HepG2 (cell line): ENCODE measurements around the gene INO80. TPM values are rescaled to one million over a fixed set of nuclear protein-coding genes. Genes with fewer than 3 reads are reported as not detected.

Experiments
- BORCS8-MEF2B ChIP-seq: sonication (generic); formaldehyde crosslinking; IDR thresholded peaks from 2 replicates; pipeline ENCODE4 v1.8.0; 2022; ENCODE audit warnings: mild to moderate bottlenecking, missing genetic modification reagents
- CEBPB ChIP-seq: IDR thresholded peaks from 2 replicates; pipeline ENCODE4 v1.6.1; 2011; ENCODE audit warnings: low read depth, low read length, improper control_type of control experiment, borderline replicate concordance
- ELF4 ChIP-seq: sonication (generic); formaldehyde crosslinking; IDR thresholded peaks from 2 replicates; pipeline ENCODE4 v1.5.0; 2020; ENCODE audit warnings: missing genetic modification reagents, mild to moderate bottlenecking, moderate library complexity, borderline replicate concordance
- HIC2 ChIP-seq: sonication (generic); formaldehyde crosslinking; IDR thresholded peaks from 2 replicates; pipeline ENCODE4 v1.9.0; 2022; ENCODE audit warnings: low read depth, missing genetic modification reagents
- HNF4G ChIP-seq, 2 experiments: sonication (generic) in 1 of 2; formaldehyde crosslinking in 1 of 2; IDR thresholded peaks; 2 replicates each; pipeline versions ENCODE4 v1.4.0 to v1.6.1; 2011 to 2020; ENCODE audit warnings: borderline replicate concordance in 2 of 2, low read depth in 2 of 2, mild to moderate bottlenecking in 2 of 2, low read length in 1 of 2, missing genetic modification reagents in 1 of 2, moderate library complexity in 1 of 2
- LBX2 ChIP-seq: sonication (generic); formaldehyde crosslinking; IDR thresholded peaks from 2 replicates; pipeline ENCODE4 v1.5.0; 2020; ENCODE audit warnings: missing genetic modification reagents, mild to moderate bottlenecking, borderline replicate concordance
- MAF1 ChIP-seq: sonication (generic); formaldehyde crosslinking; IDR thresholded peaks from 2 replicates; pipeline ENCODE4 v1.5.0; 2020; ENCODE audit warnings: missing genetic modification reagents, borderline replicate concordance
- NR2F6 ChIP-seq, 2 experiments: IDR thresholded peaks; 2 replicates each; pipeline ENCODE4 v1.6.1; 2016; ENCODE audit warnings: antibody characterized with exemption in 1 of 2, mild to moderate bottlenecking in 1 of 2
- PITX1 ChIP-seq: sonication (generic); formaldehyde crosslinking; IDR thresholded peaks from 2 replicates; pipeline ENCODE4 v1.5.1; 2020; ENCODE audit warnings: mild to moderate bottlenecking, missing genetic modification reagents
- ZNF318 ChIP-seq: sonication (generic); formaldehyde crosslinking; IDR thresholded peaks from 2 replicates; pipeline ENCODE4 v1.4.0; 2020; ENCODE audit warnings: mild to moderate bottlenecking, missing genetic modification reagents
- polyA plus RNA-seq, 8 experiments: library from polyadenylated mRNA; depleted of rRNA in 3 of 8; stranded (reverse) in 7 of 8; unstranded in 1 of 8; fragments of >200 nt; fragmentation: Illumina TruSeq in 4 of 8; extraction: Trizol in 4 of 8; gene quantifications; 2 replicates each; pipeline versions ENCODE4 v1.2.1 to v1.2.3, GENCODE V29; 2011 to 2016; ENCODE audit warnings: low read depth in 4 of 8, missing spikeins in 1 of 8, mixed read lengths in 1 of 8; ENCODE audit not compliant: insufficient read depth in 1 of 8
- total RNA-seq, 5 experiments: library from RNA; depleted of rRNA; stranded (reverse); fragments of >200 nt; fragmentation: Illumina TruSeq; extraction: Trizol; gene quantifications; 2 replicates each; pipeline ENCODE4 v1.2.3, GENCODE V29; 2016; ENCODE audit warnings: low read depth in 1 of 5
- TF ChIP-seq, protein P1 (sequence below): sonication (generic); formaldehyde crosslinking; IDR thresholded peaks from 2 replicates; pipeline ENCODE4 v1.5.1; 2020; ENCODE audit warnings: mild to moderate bottlenecking, missing genetic modification reagents, borderline replicate concordance
- TF ChIP-seq, protein P2 (sequence below): IDR thresholded peaks from 2 replicates; pipeline ENCODE4 v1.6.1; 2016; ENCODE audit warnings: missing biosample characterization, missing genetic modification reagents, low read depth

Gene INO80
- total and polyA plus RNA-seq, 2 of the 13 experiments (the other 11 are each of a cell fraction or from before 2014, with no cell fraction given), result 3.6 to 14.8 TPM

DNA sequence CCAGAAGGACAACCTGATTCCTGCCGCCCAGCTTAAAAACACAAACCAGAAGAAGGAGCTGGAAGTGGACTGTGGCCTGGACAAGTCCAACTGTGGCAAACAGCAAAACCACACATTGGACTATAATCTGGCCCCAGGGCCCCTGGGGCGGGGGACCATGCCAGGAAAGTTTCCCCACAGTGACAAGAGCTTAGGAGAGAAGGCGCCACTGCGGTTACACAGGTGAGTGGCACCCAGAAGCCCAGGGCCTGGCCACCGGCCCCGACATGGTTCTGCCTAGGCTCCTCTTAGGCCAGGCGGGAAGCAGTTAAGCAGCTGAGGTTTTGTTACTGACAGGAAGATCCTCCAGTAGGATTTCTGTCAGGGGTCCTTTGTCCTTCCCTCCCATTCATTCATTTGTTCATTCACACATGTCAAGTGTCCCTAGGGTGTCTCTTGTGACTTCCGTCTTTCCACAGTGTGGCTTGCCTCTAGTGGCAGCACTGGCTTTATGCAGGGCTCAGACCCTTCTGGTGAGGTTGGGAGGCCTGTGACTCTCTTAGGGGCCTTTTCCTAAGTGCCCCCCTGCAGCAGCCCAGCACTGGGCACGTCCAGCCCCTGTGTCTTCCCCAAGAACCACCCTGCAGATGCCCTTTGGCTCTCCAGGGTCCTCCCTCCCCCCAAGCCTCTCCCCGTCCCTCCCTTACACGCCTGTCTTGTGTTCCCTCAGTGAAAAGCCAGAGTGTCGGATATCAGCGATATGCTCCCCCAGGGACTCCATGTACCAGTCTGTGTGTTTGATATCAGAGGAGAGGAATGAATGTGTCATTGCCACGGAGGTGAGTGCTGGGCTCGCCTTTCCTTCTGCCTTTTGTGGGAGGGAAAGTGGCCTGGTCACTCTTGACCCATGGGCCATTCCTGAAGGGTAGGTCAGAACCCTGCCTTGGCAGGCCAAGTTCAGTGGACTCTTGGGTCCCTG is 179.1 kb downstream of the INO80 start (continued):
- TF ChIP-seq ZNF318 (CRISPR knock-in tag) (no peak), NR2F6 (IDR thresholded peaks at IDR 0.05) (no peak), NR2F6 (CRISPR knock-in tag; IDR thresholded peaks at IDR 0.05) (peak; percentile 18; the same call in 1 of the 2 replicates), CEBPB (no peak), BORCS8-MEF2B (CRISPR knock-in tag) (0 out of 2 replicates have a peak, but pooled peaks have one; percentile 42), PITX1 (peak; percentile 59; the same call in 1 of the 2 replicates), LBX2 (CRISPR knock-in tag) (0 out of 2 replicates have a peak, but pooled peaks have one; percentile 57), HNF4G (IDR thresholded peaks at IDR 0.05; ENCODE audit: borderline replicate concordance, low read depth, low read length) (peak; percentile 63), HNF4G (CRISPR knock-in tag; IDR thresholded peaks at IDR 0.05; ENCODE audit: borderline replicate concordance, low read depth) (no peak), HIC2 (CRISPR knock-in tag) (0 out of 2 replicates have a peak, but pooled peaks have one; percentile 55), ELF4 (CRISPR knock-in tag) (0 out of 2 replicates have a peak, but pooled peaks have one; percentile 27), MAF1 (CRISPR knock-in tag) (no peak)
- TF ChIP-seq, protein P1, sequence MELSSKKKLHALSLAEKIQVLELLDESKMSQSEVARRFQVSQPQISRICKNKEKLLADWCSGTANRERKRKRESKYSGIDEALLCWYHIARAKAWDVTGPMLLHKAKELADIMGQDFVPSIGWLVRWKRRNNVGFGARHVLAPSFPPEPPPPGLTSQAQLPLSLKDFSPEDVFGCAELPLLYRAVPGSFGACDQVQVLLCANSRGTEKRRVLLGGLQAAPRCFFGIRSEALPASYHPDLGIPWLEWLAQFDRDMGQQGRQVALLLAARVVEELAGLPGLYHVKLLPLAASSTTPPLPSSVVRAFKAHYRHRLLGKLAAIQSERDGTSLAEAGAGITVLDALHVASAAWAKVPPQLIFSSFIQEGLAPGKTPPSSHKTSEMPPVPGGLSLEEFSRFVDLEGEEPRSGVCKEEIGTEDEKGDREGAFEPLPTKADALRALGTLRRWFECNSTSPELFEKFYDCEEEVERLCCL (CRISPR knock-in tag), result 0 out of 2 replicates have a peak, but pooled peaks have one; percentile 39
- TF ChIP-seq, protein P2, sequence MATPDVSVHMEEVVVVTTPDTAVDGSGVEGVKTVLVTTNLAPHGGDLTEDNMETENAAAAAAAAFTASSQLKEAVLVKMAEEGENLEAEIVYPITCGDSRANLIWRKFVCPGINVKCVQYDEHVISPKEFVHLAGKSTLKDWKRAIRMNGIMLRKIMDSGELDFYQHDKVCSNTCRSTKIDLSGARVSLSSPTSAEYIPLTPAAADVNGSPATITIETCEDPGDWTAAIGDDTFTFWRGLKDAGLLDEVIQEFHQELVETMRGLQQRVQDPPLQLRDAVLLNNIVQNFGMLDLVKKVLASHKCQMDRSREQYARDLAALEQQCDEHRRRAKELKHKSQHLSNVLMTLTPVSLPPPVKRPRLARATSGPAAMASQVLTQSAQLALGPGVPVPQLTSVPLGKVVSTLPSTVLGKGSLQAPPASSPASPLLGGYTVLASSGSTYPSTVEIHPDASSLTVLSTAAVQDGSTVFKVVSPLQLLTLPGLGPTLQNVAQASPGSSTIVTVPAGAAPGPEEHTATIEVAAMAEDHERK (CRISPR knock-in tag), result no peak
